IPS-NIHi7 (cell line): ENCODE data around the gene LRRC3C.

ENCODE experiments used
- DNase-seq: peaks from one replicate; pipeline ENCODE4 v3.0.0; 2012; ENCODE audit warnings: mixed read lengths; ENCODE audit errors: extremely low spot score

The LRRC3C gene

GRCh38 chr17:39923836-39924690 is 3.5 kb upstream of the LRRC3C start:
- DNase-seq: peak; percentile 39

GRCh38 chr17:39924691-39925055 is 2.9 kb upstream of the LRRC3C start:
- DNase-seq: no peak

DNA sequence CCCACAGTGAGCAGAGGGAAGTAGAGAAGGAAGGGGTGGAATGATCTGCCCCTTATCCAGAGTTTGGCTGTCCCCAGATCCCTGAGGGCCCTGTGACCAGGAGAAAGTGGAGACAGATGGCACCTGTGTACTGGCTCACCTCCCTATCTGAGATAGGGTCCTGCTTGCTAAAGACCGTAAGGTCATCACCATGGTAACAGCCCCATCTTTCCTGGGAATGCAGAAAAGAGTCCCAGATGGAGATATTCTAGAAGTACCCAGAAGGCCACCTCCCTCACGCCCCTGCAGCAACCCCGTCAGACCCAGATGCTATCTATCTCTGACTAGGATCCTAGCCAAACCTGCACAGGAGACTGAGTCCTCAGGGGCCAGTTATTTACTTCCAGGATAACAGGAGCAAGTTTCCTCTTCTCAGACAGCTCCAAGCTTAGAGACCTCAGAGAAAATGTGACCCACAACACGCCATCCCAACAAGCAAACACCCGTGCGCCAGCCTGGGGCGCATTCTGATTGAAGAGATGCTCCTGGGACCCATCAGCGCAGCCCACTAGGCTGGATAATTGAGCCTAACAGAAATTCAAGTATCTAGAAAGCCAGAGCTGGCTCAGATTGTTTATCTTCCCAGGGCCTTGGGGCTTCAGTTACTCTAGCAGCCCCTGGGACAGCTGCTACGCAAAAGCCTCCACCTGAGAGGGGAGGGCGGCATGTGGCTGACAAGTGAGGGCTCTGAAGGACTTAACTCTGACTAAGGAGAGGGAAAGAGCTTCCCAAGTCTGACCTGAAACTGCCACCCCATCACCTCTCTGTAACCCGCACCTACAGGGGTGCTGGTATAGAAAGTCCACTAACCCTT is 2.0 kb upstream of the LRRC3C start:
- no peak for DNase-seq

GRCh38 chr17:39926135-39926587 is 1.4 kb upstream of the LRRC3C start:
- no peak for DNase-seq

DNA sequence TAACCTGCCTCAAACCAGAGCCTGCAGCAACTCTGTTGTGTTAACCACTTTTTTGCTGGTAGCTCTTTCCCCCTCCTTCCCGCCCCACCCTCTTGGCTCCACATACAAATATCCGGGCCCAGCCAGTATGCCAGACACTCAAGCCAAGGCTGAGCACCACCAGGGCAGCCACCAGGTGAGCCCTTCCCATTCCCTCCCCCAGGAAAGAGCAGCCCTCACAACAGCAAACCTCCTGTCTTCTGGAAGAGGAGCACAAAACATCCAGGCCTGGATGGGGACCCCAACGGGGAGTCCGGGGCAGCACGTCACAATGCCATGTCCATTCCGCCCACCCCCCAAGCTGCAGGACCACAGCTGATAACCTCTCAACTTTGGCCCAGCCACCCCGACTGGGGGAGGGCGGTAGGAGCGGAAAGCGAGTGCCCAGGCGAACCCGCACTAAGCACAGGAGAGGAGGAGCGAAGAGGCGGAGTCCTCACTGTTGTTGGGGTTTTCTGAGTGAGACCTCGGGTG is 888 bp upstream of the LRRC3C start:
- DNase-seq: peak; percentile 72

GRCh38 chr17:39927929-39928857 is 661 bp downstream of the LRRC3C start:
- DNase-seq: peak; percentile 74

- no peak for DNase-seq
Measured at GRCh38 chr17:39928858-39929645, 1.5 kb downstream of the LRRC3C start.

DNA sequence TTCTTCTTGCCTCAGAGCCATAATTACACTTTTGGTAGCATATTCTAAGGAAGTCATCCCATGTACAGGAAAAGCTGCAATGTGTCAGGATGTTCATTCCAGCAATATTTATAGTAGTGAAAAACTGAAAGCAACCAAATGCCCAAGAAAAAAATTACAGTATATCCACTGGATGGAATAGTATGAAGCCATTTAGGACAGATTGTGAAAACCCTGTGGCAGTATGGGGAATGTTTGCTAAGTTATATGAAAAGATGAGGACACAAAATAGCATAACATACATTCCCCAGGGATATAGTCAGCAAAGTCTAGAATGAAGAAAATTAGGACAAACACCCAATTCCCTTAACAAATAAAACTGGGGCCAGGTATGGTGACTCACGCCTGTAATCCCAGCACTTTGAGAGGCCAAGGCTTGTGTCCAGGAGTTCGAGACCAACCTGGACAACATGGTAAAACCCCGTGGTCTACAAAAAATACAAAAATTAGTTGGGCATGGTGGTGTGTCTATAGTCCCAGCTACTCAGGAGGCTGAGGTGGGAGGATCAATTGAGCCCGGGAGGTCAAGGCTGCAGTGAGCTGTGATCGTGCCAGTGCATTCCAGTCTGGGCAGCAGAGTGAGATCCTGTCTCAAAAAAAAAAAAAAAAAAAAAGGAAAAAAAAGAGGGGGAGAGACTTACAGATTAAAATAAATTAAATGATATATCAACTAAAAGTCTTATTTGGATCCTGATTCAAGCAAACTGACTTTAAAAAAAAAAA is 2.3 kb downstream of the LRRC3C start:
- DNase-seq: no peak

DNA sequence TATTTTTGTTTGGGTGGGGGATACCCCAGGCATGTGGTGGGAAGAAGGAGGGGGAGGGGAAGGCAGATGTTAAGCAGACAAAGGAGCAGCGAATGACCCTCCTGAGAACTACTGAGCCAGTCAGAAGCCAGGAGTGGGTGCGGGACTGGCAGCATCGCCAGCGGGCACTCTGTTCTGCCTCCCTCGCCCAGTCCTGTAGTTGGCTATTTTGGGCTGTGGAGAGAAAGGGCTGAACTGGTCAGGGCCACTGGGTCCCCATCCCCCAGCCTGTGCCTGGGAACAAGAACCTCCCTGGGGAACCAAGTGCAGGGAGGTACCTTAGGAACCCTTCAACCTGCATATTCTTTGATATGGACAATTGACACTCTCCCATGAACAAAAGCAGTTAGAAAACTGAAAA is 6.4 kb downstream of the LRRC3C start:
- DNase-seq: no peak

DNA sequence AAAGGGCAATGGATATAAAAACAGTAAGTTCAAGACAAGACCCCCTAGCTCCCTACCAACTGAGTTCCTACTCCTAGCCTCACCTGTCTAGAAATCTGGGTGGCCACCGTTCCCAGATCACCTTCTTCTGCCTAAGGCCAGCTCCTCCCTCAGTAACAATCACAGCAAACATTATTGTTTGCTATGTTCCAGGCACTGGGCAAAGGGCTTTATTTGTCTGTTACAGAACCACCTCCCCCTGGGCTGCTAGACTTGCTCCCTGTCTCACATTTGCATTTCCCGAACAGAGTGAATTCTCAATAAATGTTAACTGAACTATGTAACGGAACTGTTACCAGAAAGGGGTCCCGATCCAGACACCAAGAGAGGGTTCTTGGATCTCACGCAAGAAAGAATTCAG is 6.8 kb downstream of the LRRC3C start:
- no peak for DNase-seq

DNA sequence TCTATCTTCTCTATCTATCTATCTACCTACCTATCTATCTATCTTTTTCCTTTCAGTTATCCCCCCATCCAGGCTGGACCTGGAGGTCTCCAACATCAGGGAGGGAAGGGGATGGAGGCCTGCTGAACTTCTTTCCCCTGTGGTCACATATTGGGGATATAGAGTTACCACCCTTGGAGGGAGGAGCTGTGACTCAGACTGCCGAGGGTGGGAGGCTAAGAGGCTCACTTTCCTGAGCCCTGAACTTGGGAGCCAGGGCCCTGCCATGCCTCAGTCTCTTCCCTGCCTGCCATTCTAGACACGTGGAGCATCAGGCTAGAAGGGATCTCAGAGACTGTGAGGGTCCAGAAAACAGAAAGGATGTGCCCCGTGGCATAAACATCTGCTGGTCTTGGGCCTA is 8.4 kb downstream of the LRRC3C start:
- no peak for DNase-seq

GRCh38 chr17:39937447-39937846 is 9.9 kb downstream of the LRRC3C start:
- no peak for DNase-seq

DNA sequence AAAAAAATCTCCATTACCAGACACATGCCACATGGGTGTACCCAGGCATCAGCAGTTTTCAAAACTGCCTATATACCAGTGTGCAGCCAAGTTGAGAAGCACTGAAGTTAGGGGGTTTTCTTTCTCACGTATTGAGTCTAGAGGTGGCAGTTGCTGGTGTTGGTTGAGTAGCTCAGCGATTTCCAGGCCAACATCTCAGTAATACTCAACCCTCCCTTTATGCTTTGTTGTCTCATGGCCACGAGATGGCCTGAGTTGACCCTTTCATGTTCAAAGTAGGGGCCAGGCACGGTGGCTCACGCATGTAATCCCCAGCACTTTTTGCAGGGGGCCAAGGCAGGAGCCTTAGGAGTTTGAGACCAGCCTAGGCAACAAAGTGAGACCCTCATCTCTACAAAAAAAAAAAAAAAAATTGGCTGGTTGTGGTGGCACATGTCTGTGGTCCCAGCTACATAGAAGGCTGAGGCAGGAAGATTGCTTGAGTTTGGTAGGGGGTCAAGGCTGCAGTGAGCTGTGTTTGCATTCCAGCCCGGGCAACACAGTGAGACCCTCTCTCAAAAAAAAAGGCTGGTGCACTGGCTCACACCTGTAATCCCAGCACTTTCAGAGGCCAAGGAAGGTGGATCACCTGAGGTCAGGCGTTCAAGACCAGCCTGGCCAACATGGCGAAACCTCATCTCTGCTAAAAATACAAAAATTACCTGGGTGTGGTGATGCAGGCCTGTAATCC is 10.8 kb downstream of the LRRC3C start:
- no peak for DNase-seq

DNA sequence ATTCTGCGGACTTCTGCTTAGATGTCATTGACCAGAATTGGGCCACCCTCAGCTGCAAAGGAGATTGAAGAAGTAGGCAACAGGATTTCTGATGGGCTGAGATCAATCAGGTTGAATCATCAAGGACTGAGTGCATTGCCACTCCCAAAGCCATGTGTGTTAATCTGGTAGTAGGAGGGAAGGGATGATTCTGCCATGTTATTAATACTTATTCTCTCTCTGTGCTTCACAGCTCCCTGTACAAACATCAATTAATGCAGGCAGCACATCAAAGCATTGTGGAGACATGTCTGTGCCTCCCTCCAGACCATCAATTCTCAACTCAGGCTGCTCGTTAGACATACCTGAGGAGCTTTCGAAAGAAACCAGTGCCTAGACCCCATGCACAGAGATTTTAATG is 11.6 kb downstream of the LRRC3C start:
- DNase-seq: no peak

DNA sequence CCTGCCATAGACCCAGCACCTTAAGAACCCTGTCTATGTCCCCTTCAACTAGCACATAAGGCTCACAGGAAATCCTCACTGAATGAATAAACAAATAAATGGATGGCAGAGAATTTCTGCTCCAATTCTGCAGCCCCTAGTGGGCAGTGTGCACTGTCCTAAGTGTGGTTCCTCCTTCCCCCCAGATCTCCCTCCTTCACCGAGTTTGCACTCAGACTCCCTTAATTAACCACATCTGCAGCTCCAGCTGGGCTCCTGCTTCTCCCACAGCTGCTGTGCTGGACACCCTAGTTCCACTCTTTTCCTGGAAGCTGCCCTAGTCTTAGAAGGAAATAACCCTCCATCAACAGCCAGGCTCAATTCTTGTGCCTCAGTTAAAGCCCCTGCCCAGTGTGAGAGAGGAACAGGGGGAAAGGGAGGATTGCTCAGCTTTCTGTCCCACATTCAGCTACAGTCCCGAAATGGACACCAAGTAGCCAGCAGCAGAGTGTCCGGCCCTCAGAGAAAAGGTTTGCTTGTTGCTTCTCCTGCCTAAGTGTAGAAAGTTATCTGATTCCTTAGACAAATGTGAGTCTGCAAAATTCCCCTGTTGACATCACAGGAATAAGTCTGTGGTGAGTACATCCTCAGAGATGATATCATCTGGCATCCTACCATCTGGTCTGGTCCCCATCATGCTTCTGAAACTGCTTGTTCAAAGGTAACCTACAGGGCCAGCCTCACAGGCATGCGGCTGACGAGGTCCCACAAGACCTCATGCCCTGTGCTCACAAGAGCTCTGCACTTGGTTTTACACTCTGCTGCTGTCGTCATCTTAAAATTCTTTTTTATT is 12.3 kb downstream of the LRRC3C start:
- DNase-seq: no peak

DNA sequence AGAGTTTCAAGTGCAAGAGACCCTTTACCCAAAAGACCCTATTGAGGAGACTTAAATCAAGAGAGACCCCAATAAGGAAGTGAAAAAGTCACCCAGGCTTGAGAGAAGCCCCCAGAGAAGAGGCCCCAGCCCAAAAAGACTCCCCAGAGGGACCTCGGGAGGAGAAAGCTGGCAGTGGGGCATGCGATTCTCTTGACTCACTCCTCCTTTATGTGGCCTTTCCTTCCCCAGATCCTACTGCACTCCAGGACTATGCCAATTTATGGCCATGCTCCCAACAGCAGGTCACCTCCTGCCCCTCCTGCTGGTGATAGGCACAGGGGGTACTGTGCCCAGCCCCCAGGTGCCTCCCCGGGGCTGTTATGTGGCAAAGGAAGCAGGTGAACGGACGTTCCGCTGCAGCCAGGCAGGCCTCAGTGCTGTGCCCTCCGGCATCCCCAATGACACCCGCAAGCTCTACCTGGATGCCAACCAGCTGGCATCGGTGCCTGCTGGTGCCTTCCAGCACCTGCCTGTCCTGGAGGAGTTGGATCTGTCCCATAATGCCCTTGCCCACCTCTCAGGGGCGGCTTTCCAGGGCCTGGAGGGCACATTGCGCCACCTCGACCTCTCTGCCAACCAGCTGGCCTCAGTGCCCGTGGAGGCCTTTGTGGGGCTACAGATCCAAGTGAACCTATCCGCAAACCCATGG is 16.3 kb downstream of the LRRC3C start:
- no peak for DNase-seq

GRCh38 chr17:39944393-39944711 is 16.8 kb downstream of the LRRC3C start:
- no peak for DNase-seq
